H9 (cell line): Measurements from ENCODE around the gene INTS4. TPM values are rescaled to one million over a fixed set of nuclear protein-coding genes. Genes with fewer than 3 reads are reported as not detected.

ENCODE experiments used
- DNase-seq: peaks from one replicate; pipeline ENCODE4 v3.0.0-alpha.2; 2017
- H2AFZ ChIP-seq: one replicate; pipeline ENCODE4 v1.6.1; 2013; ENCODE audit warnings: mild to moderate bottlenecking, low read length, control low read depth, moderate library complexity
- H2AK5ac ChIP-seq: 2 replicates; pipeline ENCODE4 v1.6.1; 2013; ENCODE audit warnings: low read length, control low read depth, mixed read lengths; ENCODE audit not compliant: insufficient read length
- H2BK120ac ChIP-seq: one replicate; pipeline ENCODE4 v1.6.1; 2013; ENCODE audit warnings: low read depth, mild to moderate bottlenecking, low read length, control low read depth, inconsistent platforms; ENCODE audit not compliant: poor library complexity, severe bottlenecking
- H2BK12ac ChIP-seq: 2 replicates; pipeline ENCODE4 v1.6.1; 2013; ENCODE audit warnings: low read length, control low read depth, mixed read lengths, low read depth; ENCODE audit not compliant: insufficient read length
- H2BK15ac ChIP-seq: 2 replicates; pipeline ENCODE4 v1.6.1; 2013; ENCODE audit warnings: low read depth, low read length, control low read depth
- H2BK20ac ChIP-seq: one replicate; pipeline ENCODE4 v1.6.1; 2013; ENCODE audit warnings: low read depth, mild to moderate bottlenecking, low read length, control low read depth, inconsistent platforms; ENCODE audit not compliant: poor library complexity, severe bottlenecking
- H2BK5ac ChIP-seq: 2 replicates; pipeline ENCODE4 v1.6.1; 2013; ENCODE audit warnings: low read length, control low read depth, mixed read lengths; ENCODE audit not compliant: insufficient read length
- H3K14ac ChIP-seq: 2 replicates; pipeline ENCODE4 v1.6.1; 2013; ENCODE audit warnings: low read length, control low read depth; ENCODE audit not compliant: insufficient read depth
- H3K18ac ChIP-seq: 2 replicates; pipeline ENCODE4 v1.6.1; 2013; ENCODE audit warnings: low read depth, mild to moderate bottlenecking, mixed read lengths, low read length, control low read depth; ENCODE audit not compliant: insufficient read length
- H3K23ac ChIP-seq: 2 replicates; pipeline ENCODE4 v1.6.1; 2013; ENCODE audit warnings: low read length, control low read depth, mixed read lengths, low read depth; ENCODE audit not compliant: insufficient read length
- H3K23me2 ChIP-seq: 2 replicates; pipeline ENCODE4 v1.6.1; 2013; ENCODE audit warnings: low read depth, mild to moderate bottlenecking, mixed read lengths, low read length, control low read depth; ENCODE audit not compliant: insufficient read length, poor library complexity, severe bottlenecking
- H3K27ac ChIP-seq: 2 replicates; pipeline ENCODE4 v1.5.1; 2013; ENCODE audit warnings: low read length, control low read depth, mixed read lengths, low read depth; ENCODE audit not compliant: insufficient read length
- H3K27me3 ChIP-seq: 2 replicates; pipeline ENCODE4 v1.6.1; 2013; ENCODE audit warnings: low read length, control low read depth, inconsistent platforms; ENCODE audit not compliant: insufficient read depth
- H3K4ac ChIP-seq: 2 replicates; pipeline ENCODE4 v1.6.1; 2013; ENCODE audit warnings: low read depth, mild to moderate bottlenecking, control low read depth, inconsistent platforms, low read length, moderate library complexity
- H3K4me1 ChIP-seq: 2 replicates; pipeline ENCODE4 v1.6.1; 2013; ENCODE audit warnings: low read length, control low read depth, inconsistent platforms; ENCODE audit not compliant: insufficient read depth
- H3K4me2 ChIP-seq: 2 replicates; pipeline ENCODE4 v1.6.1; 2013; ENCODE audit warnings: low read length, control low read depth, mixed read lengths; ENCODE audit not compliant: insufficient read length, insufficient read depth
- H3K56ac ChIP-seq: 2 replicates; pipeline ENCODE4 v1.6.1; 2013; ENCODE audit warnings: low read depth, mild to moderate bottlenecking, mixed read lengths, low read length, control low read depth; ENCODE audit not compliant: insufficient read length
- H3K79me1 ChIP-seq: 2 replicates; pipeline ENCODE4 v1.6.1; 2013; ENCODE audit warnings: low read depth, mild to moderate bottlenecking, moderate library complexity, low read length, control low read depth, inconsistent platforms; ENCODE audit not compliant: insufficient read depth, poor library complexity, severe bottlenecking
- H3K79me2 ChIP-seq: 2 replicates; pipeline ENCODE4 v1.6.1; 2013; ENCODE audit warnings: low read length, control low read depth, inconsistent platforms; ENCODE audit not compliant: insufficient read depth
- H3K9ac ChIP-seq: 2 replicates; pipeline ENCODE4 v1.6.1; 2013; ENCODE audit warnings: low read length, control low read depth, mixed read lengths; ENCODE audit not compliant: insufficient read length; ENCODE audit errors: extremely low read depth
- H3K9me3 ChIP-seq: one replicate; pipeline ENCODE4 v1.6.1; 2013; ENCODE audit warnings: low read depth, low read length, inconsistent platforms; ENCODE audit not compliant: control insufficient read depth
- H3T11ph ChIP-seq: one replicate; pipeline ENCODE4 v1.6.1; 2013; ENCODE audit warnings: mild to moderate bottlenecking, low read length, control low read depth, inconsistent platforms
- H4K20me1 ChIP-seq: one replicate; pipeline ENCODE4 v1.6.1; 2013; ENCODE audit not compliant: control insufficient read depth, insufficient read length, insufficient read depth
- H4K5ac ChIP-seq: 2 replicates; pipeline ENCODE4 v1.6.1; 2013; ENCODE audit warnings: low read depth, mild to moderate bottlenecking, mixed read lengths, low read length, control low read depth; ENCODE audit not compliant: insufficient read length
- H4K8ac ChIP-seq: replicated peaks from 2 replicates; pipeline ENCODE4 v1.6.1; 2013; ENCODE audit warnings: low read length, control low read depth, mixed read lengths, low read depth; ENCODE audit not compliant: insufficient read length
- H4K91ac ChIP-seq: 2 replicates; pipeline ENCODE4 v1.6.1; 2013; ENCODE audit warnings: low read depth, mild to moderate bottlenecking, moderate library complexity, mixed read lengths, low read length, control low read depth; ENCODE audit not compliant: insufficient read length
- H3K27ac Mint-ChIP-seq, 3 experiments: 2 replicates in 2 of 3; 3 replicates in 1 of 3; pipeline ENCODE4 v1.8.0; 2020 to 2021; ENCODE audit warnings: mixed read lengths in 3 of 3, mild to moderate bottlenecking in 1 of 3, moderate library complexity in 1 of 3
- H3K27me3 Mint-ChIP-seq: 2 replicates; pipeline ENCODE4 v1.8.0; 2021; ENCODE audit warnings: low read depth, mild to moderate bottlenecking, moderate library complexity, mixed read lengths
- H3K36me3 Mint-ChIP-seq, 3 experiments: 2 replicates in 2 of 3; 3 replicates in 1 of 3; pipeline ENCODE4 v1.8.0; 2020 to 2021; ENCODE audit warnings: low read depth in 3 of 3, mixed read lengths in 3 of 3; ENCODE audit not compliant: insufficient read depth in 1 of 3
- H3K4me1 Mint-ChIP-seq, 2 experiments: 2 replicates each; pipeline ENCODE4 v1.8.0; 2020; ENCODE audit warnings: mixed read lengths in 2 of 2
- H3K4me3 Mint-ChIP-seq, 2 experiments: 2 replicates in 1 of 2; 3 replicates in 1 of 2; pipeline ENCODE4 v1.8.0; 2020 to 2021; ENCODE audit warnings: mild to moderate bottlenecking in 2 of 2, mixed read lengths in 2 of 2, moderate library complexity in 1 of 2
- H3K9me3 Mint-ChIP-seq, 2 experiments: 2 replicates in 1 of 2; 3 replicates in 1 of 2; pipeline ENCODE4 v1.8.0; 2020; ENCODE audit warnings: mild to moderate bottlenecking in 2 of 2, mixed read lengths in 2 of 2, moderate library complexity in 1 of 2
- CTCF ChIP-seq: fragments of 200-600 bp; sonication (generic); conservative IDR thresholded peaks from 3 replicates; pipeline ENCODE4 v1.8.0; 2021; ENCODE audit warnings: antibody characterized with exemption, mild to moderate bottlenecking
- WGBS: extraction: QIAGEN DNeasy Blood & Tissue Kit; methylation state at CpG from one replicate; pipeline ENCODE4 v1.1.7; 2013; ENCODE audit warnings: missing lambda C conversion rate, low lambda C conversion rate, mixed read lengths; ENCODE audit not compliant: insufficient read length; ENCODE audit errors: extremely low coverage; 5-methylcytosine and 5-hydroxymethylcytosine counted together
- total RNA-seq: library from RNA; stranded (reverse); gene quantifications from 2 replicates; pipeline ENCODE4 v1.2.1, GENCODE V29; 2021

Gene INTS4
- total RNA-seq, 1 experiment from 2014 or later = 38.6 TPM

GRCh38 chr11:78037825-78038620 is 43.6 kb upstream of the INTS4 start:
- H2AK5ac ChIP-seq = no peak overlapping the region
- no peak for DNase-seq
- no peak overlapping the region; a peak in 1 of 7 replicates for H3K27ac Mint-ChIP-seq

More at GRCh38 chr11:78037825-78038620, 43.6 kb upstream of the INTS4 start:
- Mint-ChIP-seq H3K4me3 (no peak overlapping the region), H3K4me1 (peaks cover 13 to 24% of the 10 kb centered on the region in 2 experiments), H3K27me3 (no peaks in the 10 kb centered on the region), H3K9me3 (no peaks in the 10 kb centered on the region; a peak in 1 of 5 replicates), H3K36me3 (no peaks in the 10 kb centered on the region)
- Histone ChIP-seq H3K23ac (no peak overlapping the region), H3K27me3 (no peaks in the 10 kb centered on the region), H3K23me2 (peaks cover 2% of the 10 kb centered on the region), H4K5ac (no peak overlapping the region), H2BK120ac (no peak overlapping the region), H3K4me1 (no peaks in the 10 kb centered on the region), H3K27ac (no peak overlapping the region), H2BK5ac (no peak overlapping the region), H2AFZ (no peak overlapping the region), H3T11ph (no peak overlapping the region), H3K4me2 (no peak overlapping the region), H3K56ac (no peak overlapping the region), H3K79me1 (no peaks in the 10 kb centered on the region), H3K79me2 (no peaks in the 10 kb centered on the region), H4K91ac (no peak overlapping the region), H3K14ac (no peak overlapping the region), H3K9ac (no peak overlapping the region), H3K4ac (no peak overlapping the region), H4K20me1 (no peaks in the 10 kb centered on the region), H3K9me3 (no peaks in the 10 kb centered on the region), H2BK20ac (no peak overlapping the region), H4K8ac (no peak overlapping the region), H3K18ac (no peak overlapping the region), H2BK12ac (no peak overlapping the region), H2BK15ac (no peak overlapping the region)
- no CpG with 5 or more reads among the region's 9 CpGs for WGBS
- no peak for TF ChIP-seq CTCF
